Left lung (tissue), 10 donors: Measurements from ENCODE around the gene SPATA6. TPM values are rescaled to one million over a fixed set of nuclear protein-coding genes. Genes with fewer than 3 reads are reported as not detected.

Experiments
- ATAC-seq: fragments of 200-7000 bp; cut with Tn5 transposase; one replicate; pipeline ENCODE4 v1.9.1; 2020; ENCODE audit warnings: moderate library complexity
- DNase-seq, 4 donors: peaks; one replicate each; pipeline ENCODE4 v3.0.0-alpha.2; 2013 to 2020
- H3K27ac ChIP-seq, 2 donors: fragments of 200-600 bp; sonication (generic) in 1 of 2; one replicate each; pipeline versions ENCODE4 v1.5.0 to v1.8.0; 2020 to 2021
- H3K27me3 ChIP-seq, 2 donors: fragments of 200-600 bp; sonication (generic) in 1 of 2; one replicate each; pipeline versions ENCODE4 v1.5.0 to v1.8.0; 2020 to 2021
- H3K36me3 ChIP-seq, 2 donors: fragments of 200-600 bp; sonication (generic) in 1 of 2; one replicate each; pipeline versions ENCODE4 v1.5.0 to v1.8.0; 2020 to 2021
- H3K4me1 ChIP-seq, 2 donors: fragments of 200-600 bp; one replicate each; pipeline ENCODE4 v1.8.0; 2021
- H3K4me3 ChIP-seq, 2 donors: fragments of 200-600 bp; sonication (generic) in 1 of 2; one replicate each; pipeline versions ENCODE4 v1.5.0 to v1.8.0; 2020 to 2021; ENCODE audit warnings: mild to moderate bottlenecking in 1 of 2
- H3K9me3 ChIP-seq, 2 donors: fragments of 200-600 bp; sonication (generic) in 1 of 2; one replicate each; pipeline versions ENCODE4 v1.5.0 to v1.8.0; 2020 to 2021
- CTCF ChIP-seq, 2 donors: fragments of 200-600 bp; sonication (generic) in 1 of 2; IDR thresholded peaks; one replicate each; pipeline versions ENCODE4 v1.5.0 to v1.8.0; 2021; ENCODE audit warnings: antibody characterized with exemption in 2 of 2
- intact Hi-C, 2 donors: fragments of 100-400 bp; cut with DNase I; formaldehyde crosslinking; loops; one replicate each; pipeline versions ENCODE4 v1.11.2 to v1.14.2; 2022
- polyA plus RNA-seq, 6 donors: library from polyadenylated mRNA; unstranded; fragments of 120-200 nt; gene quantifications; one replicate each; pipeline ENCODE4 v1.2.1, GENCODE V29; 2013; ENCODE audit not compliant: insufficient read length in 6 of 6
- total RNA-seq, 2 donors: library from RNA; stranded (reverse); fragmentation: NEBNext Ultra II Directional; extraction: Animal tissue kit (Norgen Biotek cat#: 25700); gene quantifications; one replicate each; pipeline ENCODE4 v1.2.1, GENCODE V29; 2021
- donor health status: DM: no; HTN: yes; CAD: no.
- donor health status: DM: no; HTN: no; CAD: no.

The SPATA6 gene
- total and polyA plus RNA-seq, 8 donors = 11.9 to 33.9 (median 29.7) TPM

- no peak for DNase-seq
- Histone ChIP-seq H3K9me3 (no peaks in the 10 kb centered on the region), H3K27me3 (no peaks in the 10 kb centered on the region), H3K36me3 (no peaks in the 10 kb centered on the region), H3K4me3 (no peak overlapping the region), H3K27ac (no peak overlapping the region), H3K4me1 (peaks cover 0 to 8% of the 10 kb centered on the region in 2 donors)
- no peak for ATAC-seq
- no peak for TF ChIP-seq CTCF (IDR thresholded peaks at IDR 0.05)
- intact Hi-C loops = no loop called here
These were observed 220.2 kb downstream of the SPATA6 start for GRCh38 chr1:48251821-48252220.

- Histone ChIP-seq H3K36me3 (no peaks in the 10 kb centered on the region), H3K9me3 (no peaks in the 10 kb centered on the region), H3K4me1 (peaks cover 0 to 13% of the 10 kb centered on the region in 2 donors), H3K27me3 (no peaks in the 10 kb centered on the region), H3K4me3 (no peak overlapping the region), H3K27ac (no peak overlapping the region)
- TF ChIP-seq CTCF (IDR thresholded peaks at IDR 0.05) = no peak
- ATAC-seq (no peak), DNase-seq (no peak)
- intact Hi-C loops = no loop called here
These were observed 220.7 kb downstream of the SPATA6 start for GRCh38 chr1:48251323-48251722.

- ATAC-seq (no peak), DNase-seq (no peak)
- peaks cover 0 to 20% of the 10 kb centered on the region in 2 donors for H3K4me1 ChIP-seq
- no peaks in the 10 kb centered on the region for H3K36me3 ChIP-seq
- no peak overlapping the region for H3K4me3 ChIP-seq
- TF ChIP-seq CTCF (IDR thresholded peaks at IDR 0.05) = no peak
- intact Hi-C loops = no loop called here
- H3K27me3 ChIP-seq = no peaks in the 10 kb centered on the region
- no peak overlapping the region for H3K27ac ChIP-seq
- no peaks in the 10 kb centered on the region for H3K9me3 ChIP-seq
These were observed 221.4 kb downstream of the SPATA6 start for GRCh38 chr1:48250572-48250971.

GRCh38 chr1:48249868-48250267 is 222.1 kb downstream of the SPATA6 start:
- Histone ChIP-seq H3K27ac (no peak overlapping the region), H3K36me3 (no peaks in the 10 kb centered on the region), H3K4me1 (peaks cover 0 to 27% of the 10 kb centered on the region in 2 donors), H3K27me3 (no peaks in the 10 kb centered on the region), H3K9me3 (no peaks in the 10 kb centered on the region), H3K4me3 (no peak overlapping the region)
- no peak for TF ChIP-seq CTCF (IDR thresholded peaks at IDR 0.05)
- intact Hi-C loops = no loop called here
- ATAC-seq (no peak), DNase-seq (no peak)

GRCh38 chr1:48248356-48248755 is 223.6 kb downstream of the SPATA6 start:
- H3K9me3 ChIP-seq = no peaks in the 10 kb centered on the region
- no peak overlapping the region for H3K27ac ChIP-seq
- no peak for TF ChIP-seq CTCF (IDR thresholded peaks at IDR 0.05)
- ATAC-seq (no peak), DNase-seq (no peak)
- H3K4me1 ChIP-seq = peaks cover 0 to 32% of the 10 kb centered on the region in 2 donors
- H3K27me3 ChIP-seq = no peaks in the 10 kb centered on the region
- intact Hi-C loops = no loop called here
- no peaks in the 10 kb centered on the region for H3K36me3 ChIP-seq
- H3K4me3 ChIP-seq = no peak overlapping the region
